SKM-1 treated with dmso at 0.1 percent for 144 hours (cell line): Measurements from ENCODE around the gene VAMP7.
"Not testable (repeated sequence)": the region's sequence is repeated elsewhere in the genome, so short reads cannot be mapped to it uniquely, and the experiment has no call there.

Experiments used
- DNase-seq: peaks from one replicate; lab custom pipeline; 2025; ENCODE audit not compliant: unreplicated experiment; lab: John Stamatoyannopoulos, UW

VAMP7 gene

DNA sequence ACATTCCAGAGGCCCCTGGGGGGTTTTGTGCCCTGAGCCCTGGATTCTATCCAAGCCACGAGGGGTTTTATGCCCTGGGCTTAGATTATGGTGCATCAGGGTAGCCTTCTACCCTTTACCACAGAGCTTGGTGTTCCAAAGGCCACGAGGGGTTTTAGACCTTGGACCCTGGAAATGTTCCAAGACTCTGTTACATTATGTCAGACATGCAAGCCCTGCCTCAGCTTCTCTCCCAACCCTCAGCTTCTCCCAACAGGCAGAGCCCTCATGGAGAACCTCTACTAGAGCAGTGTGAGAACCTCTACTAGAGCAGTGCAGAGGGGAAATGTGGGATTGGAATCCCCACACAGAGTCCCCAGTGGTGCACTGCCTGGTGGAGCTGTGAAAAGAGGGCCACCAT lies 105.8 kb downstream of the VAMP7 start:
- not testable (repeated sequence) for DNase-seq

DNA sequence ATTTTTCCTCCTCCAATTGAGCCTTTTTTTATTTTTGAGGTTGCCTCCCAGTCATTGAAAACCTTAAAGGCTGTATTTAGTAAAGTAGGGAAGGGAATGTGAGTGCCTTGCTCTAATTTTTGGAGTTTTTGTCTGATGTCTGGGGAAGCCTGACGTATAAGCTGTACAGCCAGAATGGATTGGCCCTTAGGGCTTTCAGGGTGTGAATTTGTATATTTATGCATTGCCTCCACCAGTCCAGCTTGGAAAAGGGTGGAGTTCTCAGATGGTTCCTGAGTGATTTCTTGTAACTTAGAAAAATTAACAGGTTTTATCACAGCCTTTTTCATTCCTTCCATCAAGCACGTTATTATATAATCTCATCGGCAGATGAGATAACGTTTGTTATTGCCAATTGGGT lies 107.7 kb downstream of the VAMP7 start:
- DNase-seq, result no peak
